HG03439 (cell line): ENCODE data around the gene C1orf159.

Experiments
- ATAC-seq: cut with Tn5 transposase; IDR thresholded peaks from one replicate; pipeline ENCODE4 v1.9.1; 2021; ENCODE audit warnings: mild to moderate bottlenecking, moderate library complexity; ENCODE audit not compliant: unreplicated experiment

C1orf159 gene

GRCh38 chr1:1092894-1093609 lies 22.8 kb downstream of the C1orf159 start:
- ATAC-seq, result no peak

- no peak for ATAC-seq
Observed at GRCh38 chr1:1092149-1092855, 23.6 kb downstream of the C1orf159 start.

- ATAC-seq, result no peak
Observed at GRCh38 chr1:1091344-1092148, 24.3 kb downstream of the C1orf159 start.

- ATAC-seq, result no peak
Observed at GRCh38 chr1:1090424-1091343, 25.2 kb downstream of the C1orf159 start.

- ATAC-seq, result no peak
Observed at GRCh38 chr1:1089731-1090423, 26.0 kb downstream of the C1orf159 start.

GRCh38 chr1:1088801-1089680 lies 26.8 kb downstream of the C1orf159 start:
- no peak for ATAC-seq

- no peak for ATAC-seq
Observed at GRCh38 chr1:1088029-1088800, 27.7 kb downstream of the C1orf159 start.

- no peak for ATAC-seq
Observed at GRCh38 chr1:1087351-1088028, 28.4 kb downstream of the C1orf159 start.

- ATAC-seq, result no peak
Observed at GRCh38 chr1:1086911-1087341, 29.0 kb downstream of the C1orf159 start.

- no peak for ATAC-seq
Observed at GRCh38 chr1:1085911-1086841, 29.7 kb downstream of the C1orf159 start.

GRCh38 chr1:1085171-1085841 lies 30.6 kb downstream of the C1orf159 start:
- no peak for ATAC-seq

GRCh38 chr1:1084372-1085170 lies 31.3 kb downstream of the C1orf159 start:
- no peak for ATAC-seq

- ATAC-seq, result no peak
Observed at GRCh38 chr1:1083416-1084371, 32.2 kb downstream of the C1orf159 start.

- ATAC-seq, result no peak
Observed at GRCh38 chr1:1082776-1083415, 33.0 kb downstream of the C1orf159 start.
